Right cardiac atrium (tissue), 5 donors: ENCODE data around the gene ST3GAL3. TPM values are rescaled to one million over a fixed set of nuclear protein-coding genes. Genes with fewer than 3 reads are reported as not detected.
A peak's percentile ranks its signal among the peaks of the same experiment; 100 is the strongest.

Experiments used
- ATAC-seq, 2 donors: fragments of 200-7000 bp; cut with Tn5 transposase; one replicate each; pipeline versions ENCODE4 v1.8.0 to v1.9.1; 2020; ENCODE audit warnings: moderate library complexity in 2 of 2, mild to moderate bottlenecking in 1 of 2
- DNase-seq, 3 donors: peaks; one replicate each; pipeline ENCODE4 v3.0.0-alpha.2; 2020
- H3K27ac ChIP-seq: one replicate; pipeline ENCODE4 v1.5.1; 2013; ENCODE audit warnings: mild to moderate bottlenecking, low read length, control low read depth, moderate library complexity
- H3K27me3 ChIP-seq: one replicate; pipeline ENCODE4 v1.6.1; 2013; ENCODE audit not compliant: control insufficient read depth, insufficient read depth
- H3K4me1 ChIP-seq: one replicate; pipeline ENCODE4 v1.6.1; 2013; ENCODE audit warnings: low read length; ENCODE audit not compliant: control insufficient read depth, insufficient read depth
- H3K4me3 ChIP-seq: one replicate; pipeline ENCODE4 v1.5.1; 2013; ENCODE audit warnings: low read length, control low read depth
- H3K9me3 ChIP-seq: one replicate; pipeline ENCODE4 v1.6.1; 2013; ENCODE audit warnings: low read length; ENCODE audit not compliant: control insufficient read depth
- WGBS: extraction: QIAGEN DNeasy Blood & Tissue Kit; methylation state at CpG from one replicate; pipeline ENCODE4 v1.1.7; 2013; 5-methylcytosine and 5-hydroxymethylcytosine counted together
- intact Hi-C, 4 donors: fragments of 100-400 bp; cut with DNase I; formaldehyde crosslinking; loops; one replicate each; pipeline versions ENCODE4 v1.11.0 to v1.14.0; 2022 to 2023
- polyA plus RNA-seq: library from polyadenylated mRNA; stranded (reverse); fragments of 200-250 nt; gene quantifications from one replicate; pipeline ENCODE4 v1.2.3, GENCODE V29; 2013
- total RNA-seq, 4 donors: library from RNA; stranded (reverse); fragmentation: NEBNext Ultra II Directional; extraction: Animal tissue kit (Norgen Biotek cat#: 25700); gene quantifications; one replicate each; pipeline ENCODE4 v1.2.1, GENCODE V29; 2021
- donor health status: healthy with polysubstance abuse.
- donor health status: DM: no; HTN: yes; CAD: no.
- donor health status: DM: no; HTN: no; CAD: no.
- donor health status: DM: no; HTN: yes; CAD: no; lungs with severe emphysema.
- donor health status: DM: yes; HTN: yes; CAD: no.

The ST3GAL3 gene
- total and polyA plus RNA-seq, 5 donors, result 19.6 to 26.3 (median 21.9) TPM

DNA sequence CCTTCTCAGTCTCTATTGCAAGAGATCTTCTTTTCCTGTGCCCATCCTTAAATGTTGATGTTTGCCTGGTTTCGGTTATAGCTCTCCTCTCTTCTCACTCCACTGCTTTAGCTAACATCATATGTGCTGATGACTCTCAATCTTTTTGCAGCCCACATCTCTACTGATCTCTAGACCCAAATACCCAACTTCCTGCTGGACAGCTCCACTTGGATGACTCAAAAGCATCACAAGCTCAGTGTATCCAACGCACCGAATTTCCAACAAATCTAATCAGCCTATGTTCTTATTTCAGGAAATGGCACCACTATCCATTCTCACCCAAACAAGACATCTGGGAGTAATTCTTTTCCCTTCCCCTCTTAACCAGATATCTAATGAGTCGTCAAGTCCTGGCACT, 147.1 kb downstream of the ST3GAL3 start:
- WGBS, result 92% methylated on average over 4 of the region's 4 CpGs
- no peak for ATAC-seq
- intact Hi-C loops, result no loop called here

GRCh38 chr1:43856188-43856587, 148.9 kb downstream of the ST3GAL3 start:
- DNase-seq, result no peak

More for the DNA sequence above, 147.1 kb downstream of the ST3GAL3 start:
- no peak overlapping the region for H3K27ac ChIP-seq
- DNase-seq, result no peak
- peaks cover 3% of the 10 kb centered on the region for H3K4me1 ChIP-seq
- H3K4me3 ChIP-seq, result no peak overlapping the region
- H3K27me3 ChIP-seq, result no peaks in the 10 kb centered on the region
- no peaks in the 10 kb centered on the region for H3K9me3 ChIP-seq

GRCh38 chr1:43857163-43857562, 149.8 kb downstream of the ST3GAL3 start:
- intact Hi-C loops, result no loop called here
- DNase-seq (no peak), ATAC-seq (no peak)
- H3K27me3 ChIP-seq, result no peaks in the 10 kb centered on the region
- H3K9me3 ChIP-seq, result no peaks in the 10 kb centered on the region
- no peak overlapping the region for H3K27ac ChIP-seq
- no peak overlapping the region for H3K4me3 ChIP-seq
- H3K4me1 ChIP-seq, result peaks cover 3% of the 10 kb centered on the region

More at GRCh38 chr1:43856188-43856587, 148.9 kb downstream of the ST3GAL3 start:
- 95% methylated on average over 5 of the region's 5 CpGs for WGBS
- Histone ChIP-seq H3K4me1 (peaks cover 3% of the 10 kb centered on the region), H3K4me3 (no peak overlapping the region), H3K27ac (no peak overlapping the region), H3K9me3 (no peaks in the 10 kb centered on the region), H3K27me3 (no peaks in the 10 kb centered on the region)
- intact Hi-C loops, result no loop called here
- ATAC-seq, result no peak

DNA sequence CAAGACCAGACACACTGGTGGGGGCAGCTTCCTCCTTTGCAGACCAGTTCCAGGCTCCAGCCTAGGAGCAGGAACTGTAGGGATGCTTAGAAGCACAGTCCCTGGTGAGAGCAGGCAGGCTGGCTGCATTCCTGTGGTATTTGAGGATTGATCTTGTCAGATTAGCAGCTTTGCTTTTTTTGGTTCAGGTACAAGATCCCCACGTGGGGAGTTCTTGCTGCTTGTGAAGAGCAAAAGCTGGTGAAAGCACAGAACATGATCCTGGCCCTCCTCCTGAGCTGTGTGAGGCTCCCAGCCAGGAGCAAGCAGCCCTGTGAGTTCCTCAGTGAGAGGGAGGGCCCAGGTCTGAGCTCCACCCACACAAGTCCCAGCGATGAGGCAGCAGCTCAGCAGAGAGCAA, 151.0 kb downstream of the ST3GAL3 start:
- no peaks in the 10 kb centered on the region for H3K27me3 ChIP-seq
- H3K9me3 ChIP-seq, result no peaks in the 10 kb centered on the region
- H3K4me1 ChIP-seq, result no peaks in the 10 kb centered on the region
- 23% methylated on average over 2 of the region's 2 CpGs for WGBS
- peak; percentile 70 to 76 for ATAC-seq
- no peak overlapping the region for H3K4me3 ChIP-seq
- DNase-seq, result no peak
- intact Hi-C loops, result no loop called here
- H3K27ac ChIP-seq, result no peak overlapping the region

DNA sequence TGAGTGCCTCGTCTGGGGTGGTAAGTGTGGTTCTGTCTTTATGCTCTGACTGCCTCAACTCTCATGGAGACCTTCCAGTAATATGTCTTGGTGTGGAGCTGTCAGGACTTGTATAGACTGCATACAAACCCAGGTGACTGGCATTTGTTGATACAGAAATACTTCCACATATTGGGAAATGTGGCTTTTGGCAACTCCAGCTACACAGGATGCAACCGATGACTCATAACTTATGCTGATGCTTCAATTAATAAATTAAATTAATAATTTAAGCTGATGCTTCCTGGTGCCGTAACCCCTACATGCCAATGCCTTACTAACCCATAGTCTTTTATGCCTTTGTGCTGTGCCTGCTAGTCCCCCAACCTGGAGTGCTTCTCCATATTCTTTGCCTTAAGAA, 154.0 kb downstream of the ST3GAL3 start:
- H3K4me1 ChIP-seq, result peaks cover 4% of the 10 kb centered on the region
- no peaks in the 10 kb centered on the region for H3K27me3 ChIP-seq
- no peak overlapping the region for H3K4me3 ChIP-seq
- WGBS, result 74% methylated on average over 3 of the region's 3 CpGs
- intact Hi-C loops, result no loop called here
- no peaks in the 10 kb centered on the region for H3K9me3 ChIP-seq
- no peak for ATAC-seq
- no peak overlapping the region for H3K27ac ChIP-seq
- no peak for DNase-seq

GRCh38 chr1:43861988-43862735, 154.8 kb downstream of the ST3GAL3 start:
- Histone ChIP-seq H3K4me3 (no peak overlapping the region), H3K4me1 (peaks cover 4% of the 10 kb centered on the region), H3K9me3 (no peaks in the 10 kb centered on the region), H3K27me3 (no peaks in the 10 kb centered on the region), H3K27ac (no peak overlapping the region)
- no peak for DNase-seq
- ATAC-seq, result peak; percentile 31 to 73
- intact Hi-C loops, result no loop called here
- WGBS, result 88% methylated on average over 7 of the region's 7 CpGs

- ATAC-seq (no peak), DNase-seq (no peak)
- H3K4me3 ChIP-seq, result no peak overlapping the region
- WGBS, result 93% methylated on average over 7 of the region's 7 CpGs
- intact Hi-C loops, result no loop called here
- no peak overlapping the region for H3K27ac ChIP-seq
- H3K4me1 ChIP-seq, result peaks cover 13% of the 10 kb centered on the region
- no peaks in the 10 kb centered on the region for H3K27me3 ChIP-seq
- H3K9me3 ChIP-seq, result no peaks in the 10 kb centered on the region
These were observed 157.0 kb downstream of the ST3GAL3 start for GRCh38 chr1:43864111-43865045.

GRCh38 chr1:43866201-43866600, 158.9 kb downstream of the ST3GAL3 start:
- no peak for DNase-seq
- no peaks in the 10 kb centered on the region for H3K27me3 ChIP-seq
- peaks cover 22% of the 10 kb centered on the region for H3K4me1 ChIP-seq
- intact Hi-C loops, result no loop called here
- no peak overlapping the region for H3K4me3 ChIP-seq
- no peak overlapping the region for H3K27ac ChIP-seq
- 94% methylated on average over 2 of the region's 2 CpGs for WGBS
- no peak for ATAC-seq
- no peaks in the 10 kb centered on the region for H3K9me3 ChIP-seq

DNA sequence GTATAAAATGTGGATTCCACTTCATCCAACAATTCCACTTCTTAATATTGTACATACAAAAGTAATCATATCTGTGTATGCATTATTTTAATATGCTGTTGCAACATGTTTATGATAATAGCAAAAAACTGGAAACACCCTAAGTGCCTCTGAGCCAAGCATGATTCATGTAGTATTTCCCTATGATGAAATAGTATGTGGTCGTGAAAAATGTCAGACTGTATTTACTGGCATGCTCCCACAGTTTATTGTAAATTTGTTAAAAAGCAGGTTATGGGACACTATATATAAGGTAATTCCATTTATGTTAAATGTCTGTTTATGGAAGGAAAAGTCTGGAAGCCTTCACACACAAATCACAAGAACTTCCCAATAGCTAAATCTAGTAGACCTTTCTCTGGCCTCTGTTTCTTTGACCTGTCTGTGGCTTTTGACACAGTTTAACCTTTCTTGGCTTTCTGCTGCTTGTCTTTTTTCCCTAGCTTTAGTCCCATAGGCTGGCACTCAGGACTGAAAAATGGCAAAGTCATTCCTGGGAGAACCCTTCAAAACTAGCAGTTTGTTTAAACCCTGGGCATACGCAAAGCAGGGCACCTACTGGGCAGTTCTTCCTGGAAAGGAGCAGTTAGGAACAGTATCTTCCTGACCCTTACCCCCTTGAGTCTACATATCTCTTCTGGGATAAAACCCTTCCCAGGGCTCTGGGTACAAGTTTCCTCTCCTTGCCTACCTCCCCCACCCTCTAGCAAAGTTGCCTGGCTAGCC, 160.8 kb downstream of the ST3GAL3 start:
- Histone ChIP-seq H3K9me3 (no peaks in the 10 kb centered on the region), H3K4me3 (no peak overlapping the region), H3K4me1 (peaks cover 23% of the 10 kb centered on the region), H3K27me3 (no peaks in the 10 kb centered on the region), H3K27ac (peak overlapping the region; percentile 48)
- no peak for ATAC-seq
- no peak for DNase-seq
- intact Hi-C loops, result no loop called here
- 18% methylated on average over 2 of the region's 2 CpGs for WGBS

GRCh38 chr1:43868741-43869067, 161.4 kb downstream of the ST3GAL3 start:
- ATAC-seq (peak; percentile 77 to 79), DNase-seq (peak in 1 of 3 donors; percentile 44)
- Histone ChIP-seq H3K9me3 (no peaks in the 10 kb centered on the region), H3K27ac (peak overlapping the region; percentile 48), H3K4me3 (no peak overlapping the region), H3K27me3 (no peaks in the 10 kb centered on the region), H3K4me1 (peaks cover 23% of the 10 kb centered on the region)
- intact Hi-C loops, result no loop called here
- WGBS, result 16% methylated on average over 2 of the region's 2 CpGs

- intact Hi-C loops, result no loop called here
- Histone ChIP-seq H3K4me1 (peaks cover 19% of the 10 kb centered on the region), H3K9me3 (no peaks in the 10 kb centered on the region), H3K4me3 (no peak overlapping the region), H3K27me3 (no peaks in the 10 kb centered on the region), H3K27ac (no peak overlapping the region)
- DNase-seq (no peak), ATAC-seq (no peak)
- 93% methylated on average over 3 of the region's 3 CpGs for WGBS
These were observed 163.0 kb downstream of the ST3GAL3 start for GRCh38 chr1:43870306-43870705.
